Testis (tissue), 3 donors: ENCODE results near the gene LAPTM4A. TPM values are rescaled to one million over a fixed set of nuclear protein-coding genes. Genes with fewer than 3 reads are reported as not detected.

Experiments
- DNase-seq: peaks from one replicate; pipeline ENCODE4 v3.0.0-alpha.2; 2019
- H3K27ac ChIP-seq, 2 donors: fragments of 200-600 bp; sonication (generic); one replicate each; pipeline ENCODE4 v1.5.1; 2019
- H3K27me3 ChIP-seq: fragments of 200-600 bp; sonication (generic); one replicate; pipeline ENCODE4 v1.5.1; 2019
- H3K36me3 ChIP-seq: fragments of 200-600 bp; sonication (generic); one replicate; pipeline ENCODE4 v1.5.1; 2017; ENCODE audit warnings: low read depth; ENCODE audit errors: missing control alignments
- H3K4me1 ChIP-seq: fragments of 200-600 bp; sonication (generic); one replicate; pipeline ENCODE4 v1.5.1; 2019
- H3K4me3 ChIP-seq, 2 donors: fragments of 200-600 bp; sonication (generic); one replicate each; pipeline ENCODE4 v1.5.1; 2017 to 2019
- H3K9me3 ChIP-seq: fragments of 200-600 bp; sonication (generic); one replicate; pipeline ENCODE4 v1.5.1; 2017
- POLR2A ChIP-seq: fragments of 450-650 bp; IDR thresholded peaks from one replicate; pipeline ENCODE4 v1.6.1; 2017; ENCODE audit warnings: antibody characterized with exemption, mild to moderate bottlenecking, moderate library complexity
- WGBS, 2 donors: methylation state at CpG; one replicate each; pipeline ENCODE4 v1.1.5; 2018; 5-methylcytosine and 5-hydroxymethylcytosine counted together
- intact Hi-C: fragments of 100-400 bp; cut with DNase I; formaldehyde crosslinking; loops from one replicate; pipeline ENCODE4 v1.15.1; 2023; ENCODE audit warnings: low total_unique reads
- polyA plus RNA-seq: library from polyadenylated mRNA; stranded (reverse); fragments of 350-450 nt; fragmentation: Illumina TruSeq; extraction: RNeasy Lipid Tissue Mini Kit (QIAGEN cat#74804); gene quantifications from one replicate; pipeline ENCODE4 v1.2.3, GENCODE V29; 2014; ENCODE audit warnings: low read depth, low replicate concordance; ENCODE audit not compliant: insufficient read depth
- total RNA-seq, 2 donors: library from RNA; depleted of rRNA; stranded (reverse); fragments of >200 nt; gene quantifications; one replicate each; pipeline ENCODE4 v1.2.3, GENCODE V29; 2016
- TF ChIP-seq, protein P1 (sequence below), 3 experiments: fragments of 450-650 bp in 2 of 3; fragments of 200-600 bp in 1 of 3; sonication (generic) in 1 of 3; IDR thresholded peaks; one replicate each; pipeline ENCODE4 v1.5.1; 2016 to 2019; ENCODE audit warnings: antibody characterized with exemption in 3 of 3, mild to moderate bottlenecking in 2 of 3, moderate library complexity in 1 of 3

The LAPTM4A gene
- total and polyA plus RNA-seq, 3 donors from 2014 or later, result 331 to 712 (median 431) TPM

- 1 to 3% methylated on average over 10 of the region's 10 CpGs for WGBS, 2 donors
- Histone ChIP-seq H3K27me3 (no peaks in the 10 kb centered on the region), H3K4me3 (peak overlapping the region; percentile 80 to 94), H3K27ac (peak overlapping the region; percentile 96 to 98), H3K36me3 (no peaks in the 10 kb centered on the region), H3K9me3 (no peaks in the 10 kb centered on the region), H3K4me1 (peaks cover 21% of the 10 kb centered on the region)
- intact Hi-C loops, result no loop called here
- no peak for DNase-seq
- TF ChIP-seq POLR2A, result no peak
- TF ChIP-seq, protein P1, sequence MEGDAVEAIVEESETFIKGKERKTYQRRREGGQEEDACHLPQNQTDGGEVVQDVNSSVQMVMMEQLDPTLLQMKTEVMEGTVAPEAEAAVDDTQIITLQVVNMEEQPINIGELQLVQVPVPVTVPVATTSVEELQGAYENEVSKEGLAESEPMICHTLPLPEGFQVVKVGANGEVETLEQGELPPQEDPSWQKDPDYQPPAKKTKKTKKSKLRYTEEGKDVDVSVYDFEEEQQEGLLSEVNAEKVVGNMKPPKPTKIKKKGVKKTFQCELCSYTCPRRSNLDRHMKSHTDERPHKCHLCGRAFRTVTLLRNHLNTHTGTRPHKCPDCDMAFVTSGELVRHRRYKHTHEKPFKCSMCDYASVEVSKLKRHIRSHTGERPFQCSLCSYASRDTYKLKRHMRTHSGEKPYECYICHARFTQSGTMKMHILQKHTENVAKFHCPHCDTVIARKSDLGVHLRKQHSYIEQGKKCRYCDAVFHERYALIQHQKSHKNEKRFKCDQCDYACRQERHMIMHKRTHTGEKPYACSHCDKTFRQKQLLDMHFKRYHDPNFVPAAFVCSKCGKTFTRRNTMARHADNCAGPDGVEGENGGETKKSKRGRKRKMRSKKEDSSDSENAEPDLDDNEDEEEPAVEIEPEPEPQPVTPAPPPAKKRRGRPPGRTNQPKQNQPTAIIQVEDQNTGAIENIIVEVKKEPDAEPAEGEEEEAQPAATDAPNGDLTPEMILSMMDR (IDR thresholded peaks at IDR 0.05), result no peak
These were observed 912 bp upstream of the LAPTM4A start for GRCh38 chr2:20052229-20052851.

GRCh38 chr2:20050646-20051531 lies 539 bp downstream of the LAPTM4A start:
- peak overlapping the region; percentile 96 to 98 for H3K27ac ChIP-seq
- H3K27me3 ChIP-seq, result no peaks in the 10 kb centered on the region
- no peaks in the 10 kb centered on the region for H3K9me3 ChIP-seq
- no peaks in the 10 kb centered on the region for H3K36me3 ChIP-seq
- H3K4me3 ChIP-seq, result peak overlapping the region; percentile 80 to 94
- TF ChIP-seq, protein P1 (IDR thresholded peaks at IDR 0.05), result no peak
- TF ChIP-seq POLR2A, result no peak
- peaks cover 21% of the 10 kb centered on the region for H3K4me1 ChIP-seq
- DNase-seq, result peak; percentile 65
- intact Hi-C loops, result no loop called here
- 0 to 1% methylated on average over 38 to 40 of the region's 47 CpGs for WGBS, 2 donors

DNA sequence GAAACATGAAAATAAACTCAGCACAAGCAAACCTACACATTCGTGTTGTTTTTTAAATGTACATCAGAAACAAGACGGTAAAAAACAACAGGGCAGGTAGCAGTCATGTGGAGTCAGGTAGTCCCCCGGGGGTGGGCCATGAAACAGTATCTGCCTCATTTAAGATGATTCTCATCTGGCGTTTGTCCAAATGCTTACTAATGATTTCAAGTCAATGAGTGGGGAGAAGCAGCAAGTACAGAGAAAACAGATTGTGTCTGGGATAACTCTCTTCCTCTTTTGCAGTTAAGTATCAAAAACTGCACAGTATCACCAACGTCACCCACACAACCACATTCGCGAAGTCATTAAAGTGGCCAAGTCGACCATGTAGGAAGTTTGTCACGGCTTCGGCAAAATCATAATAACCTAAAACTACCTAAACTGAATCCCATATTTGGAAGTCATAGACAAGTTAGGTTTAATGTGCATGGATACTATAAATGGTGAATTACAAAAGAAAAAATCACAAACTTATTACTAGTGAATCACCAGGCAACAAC lies 1.3 kb downstream of the LAPTM4A start:
- peak; percentile 66 for DNase-seq
- Histone ChIP-seq H3K4me3 (peak overlapping the region; percentile 80 to 94), H3K9me3 (no peaks in the 10 kb centered on the region), H3K36me3 (no peaks in the 10 kb centered on the region), H3K27ac (peak overlapping the region; percentile 96 to 98), H3K4me1 (peaks cover 28% of the 10 kb centered on the region), H3K27me3 (no peaks in the 10 kb centered on the region)
- intact Hi-C loops, result no loop called here
- TF ChIP-seq, protein P1 (IDR thresholded peaks at IDR 0.05), result no peak
- no peak for TF ChIP-seq POLR2A
- WGBS, 2 donors, result 1 to 3% methylated on average over 10 of the region's 10 CpGs

DNA sequence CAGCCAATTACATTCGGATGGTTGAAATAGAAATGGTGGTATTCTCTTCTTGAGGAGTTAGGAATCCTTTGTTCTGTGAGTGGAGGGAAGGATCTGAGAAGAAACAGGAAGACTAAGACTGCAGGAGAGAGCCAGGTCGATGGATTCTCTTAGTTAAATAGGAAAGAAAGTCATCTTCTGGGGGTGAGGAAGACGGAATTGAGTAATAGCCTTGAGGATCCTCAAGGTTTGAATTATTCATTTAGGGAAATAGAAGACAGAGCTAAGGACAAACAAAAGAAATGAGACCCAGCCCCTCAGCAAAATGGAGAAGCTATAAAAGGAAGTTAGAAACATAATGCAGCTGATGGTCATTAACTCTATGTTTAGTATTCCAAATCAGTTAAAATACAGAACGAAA lies 1.8 kb downstream of the LAPTM4A start:
- H3K27me3 ChIP-seq, result no peaks in the 10 kb centered on the region
- peak overlapping the region; percentile 80 to 94 for H3K4me3 ChIP-seq
- DNase-seq, result no peak
- no peak for TF ChIP-seq POLR2A
- TF ChIP-seq, protein P1 (IDR thresholded peaks at IDR 0.05), result no peak
- peaks cover 33% of the 10 kb centered on the region for H3K4me1 ChIP-seq
- intact Hi-C loops, result no loop called here
- peak overlapping the region; percentile 96 to 98 for H3K27ac ChIP-seq
- H3K36me3 ChIP-seq, result no peaks in the 10 kb centered on the region
- H3K9me3 ChIP-seq, result no peaks in the 10 kb centered on the region
- WGBS, 2 donors, result 0 to 4% methylated on average over 4 of the region's 4 CpGs
